ELR (cell line): Measurements from ENCODE around the gene NEK8.
A peak's percentile ranks its signal among the peaks of the same experiment; 100 is the strongest.

Experiments used
- DNase-seq: peaks from one replicate; pipeline ENCODE4 v3.0.0-alpha.2; 2015; ENCODE audit warnings: low read depth

The NEK8 gene

DNA sequence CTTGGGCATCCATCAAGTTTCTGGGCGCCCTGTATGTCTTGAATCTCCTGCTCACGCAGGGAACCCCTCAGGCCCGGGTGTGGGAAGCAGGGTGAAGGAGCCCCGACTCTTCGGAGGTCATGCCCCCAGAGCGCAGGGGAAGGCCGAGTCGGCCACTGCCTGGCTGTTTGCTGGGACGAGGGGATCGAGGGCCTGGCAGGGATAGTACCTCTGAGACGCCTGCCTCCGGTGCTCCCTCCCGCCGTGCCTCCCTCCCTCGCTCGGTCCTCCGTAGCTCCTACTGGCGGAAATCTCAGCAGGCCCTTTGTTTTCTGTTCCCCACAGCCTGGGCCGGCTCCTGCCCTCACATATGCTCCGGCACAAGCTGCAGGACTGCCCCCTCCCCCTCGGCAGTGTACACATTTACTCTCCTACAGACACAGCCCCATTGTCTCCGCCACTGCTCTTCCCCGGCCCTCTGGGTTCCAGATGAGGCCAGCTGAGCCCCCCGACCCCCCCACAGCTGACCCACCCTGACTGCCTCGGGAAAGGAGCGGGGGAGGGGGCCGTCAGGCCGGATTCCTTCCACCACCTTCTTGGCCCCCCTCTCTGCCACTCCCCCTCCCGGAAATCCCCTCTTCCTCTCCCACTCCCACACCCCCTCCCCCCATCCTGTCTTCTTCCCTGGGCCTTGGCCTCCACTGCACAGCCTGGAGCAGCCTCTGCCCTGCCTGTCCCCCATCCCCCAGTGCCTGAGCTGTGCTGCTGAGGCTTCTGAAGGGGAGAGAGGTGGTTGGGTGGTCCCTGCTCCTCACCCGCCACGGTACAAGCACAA, 16.6 kb downstream of the NEK8 start:
- peak; percentile 69 for DNase-seq

GRCh38 chr17:28745786-28746411, 17.3 kb downstream of the NEK8 start:
- DNase-seq: peak; percentile 77

DNA sequence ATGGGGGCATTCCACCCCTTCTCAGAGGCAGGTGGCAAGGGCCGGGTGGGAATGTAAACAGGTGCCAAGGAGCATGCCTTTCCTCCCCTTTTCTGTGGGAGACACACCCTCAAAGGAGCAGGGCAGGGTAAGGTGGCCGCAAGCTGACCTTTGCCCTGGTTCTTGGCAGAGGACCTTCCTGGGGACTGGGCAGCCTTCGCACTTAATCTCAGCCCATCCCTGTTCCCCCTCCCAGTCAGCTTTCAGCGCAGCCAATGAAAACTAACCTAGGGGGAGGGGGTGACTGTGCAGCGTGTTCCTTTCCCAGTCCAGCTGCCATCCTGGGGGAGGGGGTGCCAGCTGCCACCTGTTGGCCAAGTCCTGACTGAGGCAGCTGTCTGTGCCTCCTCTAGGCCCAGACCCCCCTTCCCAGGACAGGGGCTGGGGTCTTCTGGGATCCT, 18.0 kb downstream of the NEK8 start:
- no peak for DNase-seq

- no peak for DNase-seq
Observed at GRCh38 chr17:28747051-28747691, 18.6 kb downstream of the NEK8 start.

DNA sequence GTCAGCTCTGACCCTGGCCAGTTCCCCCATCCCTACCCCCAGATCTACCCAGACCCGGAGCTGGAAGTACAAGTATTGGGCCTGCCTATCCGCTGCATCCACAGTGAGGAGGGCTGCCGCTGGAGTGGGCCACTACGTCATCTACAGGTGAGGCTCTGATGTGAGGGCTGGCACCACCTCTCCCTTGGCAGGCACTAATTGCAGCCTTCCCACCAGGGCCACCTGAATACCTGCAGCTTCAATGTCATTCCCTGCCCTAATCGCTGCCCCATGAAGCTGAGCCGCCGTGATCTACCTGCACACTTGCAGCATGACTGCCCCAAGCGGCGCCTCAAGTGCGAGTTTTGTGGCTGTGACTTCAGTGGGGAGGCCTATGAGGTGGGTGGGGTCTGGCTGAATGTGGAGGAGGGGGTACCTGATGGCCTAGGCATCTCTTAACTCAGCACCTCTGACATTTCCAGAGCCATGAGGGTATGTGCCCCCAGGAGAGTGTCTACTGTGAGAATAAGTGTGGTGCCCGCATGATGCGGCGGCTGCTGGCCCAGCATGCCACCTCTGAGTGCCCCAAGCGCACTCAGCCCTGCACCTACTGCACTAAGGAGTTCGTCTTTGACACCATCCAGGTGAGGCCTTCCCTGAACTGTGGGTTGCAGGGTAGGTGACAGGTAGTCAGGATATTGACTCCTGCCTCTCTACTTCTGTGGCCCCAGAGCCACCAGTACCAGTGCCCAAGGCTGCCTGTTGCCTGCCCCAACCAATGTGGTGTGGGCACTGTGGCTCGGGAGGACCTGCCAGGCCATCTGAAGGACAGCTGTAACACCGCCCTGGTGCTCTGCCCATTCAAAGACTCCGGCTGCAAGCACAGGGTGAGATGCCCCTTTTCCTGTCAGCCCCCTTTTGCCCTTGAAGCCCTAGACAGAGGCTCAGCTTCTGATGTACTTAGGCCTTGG, 19.5 kb downstream of the NEK8 start:
- no peak for DNase-seq

DNA sequence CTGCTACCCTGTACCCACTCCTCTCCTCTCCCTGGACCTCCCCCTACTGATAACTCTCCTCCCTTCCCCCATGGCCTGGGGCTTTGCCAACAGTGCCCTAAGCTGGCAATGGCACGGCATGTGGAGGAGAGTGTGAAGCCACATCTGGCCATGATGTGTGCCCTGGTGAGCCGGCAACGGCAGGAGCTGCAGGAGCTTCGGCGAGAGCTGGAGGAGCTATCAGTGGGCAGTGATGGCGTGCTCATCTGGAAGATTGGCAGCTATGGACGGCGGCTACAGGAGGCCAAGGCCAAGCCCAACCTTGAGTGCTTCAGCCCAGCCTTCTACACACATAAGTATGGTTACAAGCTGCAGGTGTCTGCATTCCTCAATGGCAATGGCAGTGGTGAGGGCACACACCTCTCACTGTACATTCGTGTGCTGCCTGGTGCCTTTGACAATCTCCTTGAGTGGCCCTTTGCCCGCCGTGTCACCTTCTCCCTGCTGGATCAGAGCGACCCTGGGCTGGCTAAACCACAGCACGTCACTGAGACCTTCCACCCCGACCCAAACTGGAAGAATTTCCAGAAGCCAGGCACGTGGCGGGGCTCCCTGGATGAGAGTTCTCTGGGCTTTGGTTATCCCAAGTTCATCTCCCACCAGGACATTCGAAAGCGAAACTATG, 20.4 kb downstream of the NEK8 start:
- DNase-seq: no peak

GRCh38 chr17:28749516-28750177, 21.1 kb downstream of the NEK8 start:
- DNase-seq: no peak

DNA sequence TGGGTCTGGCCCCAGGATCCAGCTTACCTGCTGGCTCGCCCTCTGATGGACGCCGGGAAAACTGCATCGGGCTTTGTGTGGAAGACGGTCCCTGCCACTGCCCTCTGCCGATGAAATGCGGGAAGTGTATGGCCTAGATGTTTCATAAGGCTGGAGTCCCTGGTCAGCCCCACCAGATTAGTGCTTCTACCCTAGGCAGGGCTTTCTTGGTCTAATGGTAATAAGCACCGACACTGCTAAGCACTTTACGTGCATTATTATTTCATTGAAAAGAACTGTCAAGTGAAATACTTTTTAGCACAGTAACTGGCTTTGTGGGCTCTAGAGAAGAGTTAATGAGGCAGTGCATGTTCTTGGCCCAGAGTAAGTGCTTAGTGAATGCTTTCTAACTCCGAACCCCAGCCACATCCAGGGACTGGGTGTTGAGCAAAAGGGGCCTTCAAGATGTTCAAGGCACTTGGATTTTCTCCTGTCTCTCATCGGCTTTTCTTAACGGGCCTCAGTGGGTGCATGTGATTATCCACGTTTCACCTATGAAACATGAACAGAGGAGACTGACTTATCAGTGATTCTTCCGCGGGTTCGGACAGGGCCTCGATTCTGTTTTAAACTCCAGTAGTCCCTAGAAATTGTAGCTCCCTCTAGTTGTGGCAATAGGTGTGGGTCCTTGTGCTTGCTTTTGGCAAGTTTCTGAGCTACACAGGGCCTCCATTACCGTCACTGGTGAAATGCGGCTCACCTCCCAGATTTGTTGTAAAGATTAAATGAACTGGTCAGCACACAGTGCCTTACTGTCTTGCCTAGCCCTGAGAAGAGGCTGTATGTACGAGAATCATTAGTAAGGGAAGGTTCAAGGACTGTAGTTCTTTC, 21.8 kb downstream of the NEK8 start:
- peak; percentile 94 for DNase-seq

- DNase-seq: no peak
Observed at GRCh38 chr17:28751600-28752366, 23.2 kb downstream of the NEK8 start.

DNA sequence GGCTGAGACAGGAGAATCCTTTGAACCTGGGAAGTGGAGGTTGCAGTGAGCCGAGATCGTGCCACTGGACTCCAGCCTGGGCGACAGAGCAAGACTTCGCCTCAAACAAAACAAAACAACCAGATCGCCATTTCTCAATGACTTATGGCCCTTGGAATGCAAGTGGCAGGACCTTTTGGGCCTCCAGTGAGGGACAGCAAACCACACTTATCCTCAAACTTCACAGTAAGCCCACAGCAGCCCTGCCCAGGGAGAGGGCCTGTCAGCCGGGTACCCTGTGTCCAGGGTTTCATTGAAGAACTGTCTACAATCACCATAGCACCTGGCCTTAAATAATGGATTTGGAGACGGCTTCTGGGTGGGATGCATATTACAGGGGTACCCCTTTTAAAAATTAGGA, 26.9 kb downstream of the NEK8 start:
- peak; percentile 36 for DNase-seq

DNA sequence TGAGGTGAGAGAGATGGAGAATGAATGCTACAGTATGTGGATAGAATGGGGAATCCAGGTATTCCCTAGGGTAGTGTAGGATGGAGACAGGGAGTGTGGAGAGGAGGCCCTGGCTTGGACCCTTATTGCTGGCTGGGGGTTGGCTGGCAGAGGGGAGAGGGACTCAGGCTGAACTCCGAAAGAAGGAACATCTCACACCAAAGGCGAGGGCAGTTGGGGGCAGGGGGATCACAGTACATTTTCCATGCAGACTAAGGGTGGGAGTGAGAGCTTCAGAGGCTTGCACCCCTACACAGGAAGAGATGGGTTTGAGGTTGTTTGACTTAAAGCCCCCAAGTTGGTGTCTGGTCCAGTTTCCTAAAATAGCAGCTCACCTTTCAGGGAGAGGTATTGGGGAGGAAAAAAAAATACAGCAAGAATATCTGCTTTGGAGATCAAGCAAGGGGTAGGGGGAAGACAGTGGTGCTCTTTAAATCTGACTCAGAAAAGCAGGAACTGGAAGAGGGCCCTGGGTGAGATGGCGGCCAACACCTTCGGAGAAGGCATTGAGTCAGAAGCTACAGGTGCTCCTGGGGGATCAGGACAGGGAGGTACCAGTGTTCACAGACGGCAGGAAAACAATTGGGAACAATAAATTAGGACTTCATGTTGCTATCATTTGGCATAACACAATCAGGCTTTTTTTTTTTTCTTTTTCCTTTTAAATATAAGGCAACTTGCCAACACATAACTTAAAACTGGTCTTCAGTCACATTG, 27.6 kb downstream of the NEK8 start:
- no peak for DNase-seq

DNA sequence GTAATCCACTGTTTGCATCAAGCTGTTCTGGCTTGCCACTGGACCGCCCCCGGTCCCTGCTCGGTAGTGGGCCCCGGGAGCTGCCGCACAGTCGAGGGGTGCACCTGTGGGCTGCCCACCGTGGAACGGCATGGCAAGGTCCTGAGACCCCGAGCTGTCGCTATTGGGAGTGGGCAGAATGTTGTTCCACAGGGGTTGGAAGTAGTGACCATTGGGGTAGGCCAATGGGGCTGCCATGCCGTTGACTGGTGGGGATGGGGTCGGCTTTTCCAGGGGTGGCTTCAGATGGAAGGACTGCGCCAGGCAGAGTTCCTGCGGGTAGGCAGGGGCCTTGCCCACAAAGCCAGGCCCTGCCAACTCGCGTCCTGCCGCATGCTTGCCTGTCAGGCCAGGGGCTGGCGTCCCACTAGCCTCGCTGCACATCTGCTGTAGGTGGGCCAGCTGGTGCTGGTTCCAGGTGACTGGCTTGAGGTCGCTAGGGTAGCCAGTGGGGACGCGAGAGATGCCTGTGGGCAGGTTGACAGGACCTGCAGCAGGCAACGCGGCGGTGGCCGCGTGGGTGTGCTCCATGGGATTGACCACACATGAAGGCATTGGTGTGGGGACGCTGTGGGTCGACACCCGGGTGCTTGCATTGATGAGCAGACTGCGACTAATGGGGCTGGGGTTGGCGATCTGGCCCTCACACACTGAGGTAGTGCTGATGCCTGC, 30.0 kb downstream of the NEK8 start:
- no peak for DNase-seq

GRCh38 chr17:28759256-28759865, 30.8 kb downstream of the NEK8 start:
- DNase-seq: no peak

DNA sequence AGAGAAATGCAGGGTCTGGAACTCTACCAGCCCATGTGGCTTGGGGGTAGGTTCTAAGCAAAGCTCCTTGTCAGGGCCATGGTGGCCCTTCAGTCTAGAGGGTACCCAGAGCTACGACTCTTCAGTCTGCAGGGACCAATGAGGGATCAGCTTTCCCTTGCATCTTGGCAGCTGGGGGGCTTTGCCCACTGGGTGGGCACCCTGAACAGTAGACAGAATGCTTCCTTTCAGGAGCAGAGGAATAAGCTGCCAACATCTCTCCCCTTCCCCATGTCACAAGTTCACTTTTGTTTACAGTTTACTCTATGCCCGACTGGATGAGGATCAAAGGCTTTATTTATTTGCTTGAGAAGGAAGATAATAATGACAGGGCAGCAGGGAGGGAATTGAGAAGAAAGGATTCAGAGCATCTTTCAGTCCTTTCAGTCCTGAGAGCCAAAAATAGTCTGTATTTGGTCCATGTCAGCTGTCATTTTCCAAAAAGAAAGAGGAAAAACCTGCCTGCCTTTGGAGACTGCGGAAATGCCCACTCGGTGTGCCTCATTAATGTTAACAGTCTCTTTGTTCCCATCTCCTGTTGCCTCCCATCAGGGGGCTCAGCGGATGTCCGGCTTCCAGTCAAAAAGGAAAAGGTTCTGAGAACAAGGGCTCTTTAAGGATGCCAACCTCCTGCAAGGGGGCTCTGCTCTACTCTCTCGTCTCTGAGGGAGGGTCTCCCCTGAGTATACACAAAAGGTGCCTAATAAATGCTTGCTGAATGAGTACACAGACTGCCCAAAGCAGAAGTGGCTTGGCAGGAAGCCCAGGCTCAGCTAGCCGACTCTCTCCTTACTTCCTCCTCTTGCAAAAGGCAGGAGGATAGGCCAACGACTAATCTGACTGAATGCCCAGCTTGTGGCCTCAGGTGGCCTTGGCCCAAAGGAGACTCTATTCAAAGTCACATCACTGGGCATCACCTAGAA, 32.3 kb downstream of the NEK8 start:
- DNase-seq: peak; percentile 53

DNA sequence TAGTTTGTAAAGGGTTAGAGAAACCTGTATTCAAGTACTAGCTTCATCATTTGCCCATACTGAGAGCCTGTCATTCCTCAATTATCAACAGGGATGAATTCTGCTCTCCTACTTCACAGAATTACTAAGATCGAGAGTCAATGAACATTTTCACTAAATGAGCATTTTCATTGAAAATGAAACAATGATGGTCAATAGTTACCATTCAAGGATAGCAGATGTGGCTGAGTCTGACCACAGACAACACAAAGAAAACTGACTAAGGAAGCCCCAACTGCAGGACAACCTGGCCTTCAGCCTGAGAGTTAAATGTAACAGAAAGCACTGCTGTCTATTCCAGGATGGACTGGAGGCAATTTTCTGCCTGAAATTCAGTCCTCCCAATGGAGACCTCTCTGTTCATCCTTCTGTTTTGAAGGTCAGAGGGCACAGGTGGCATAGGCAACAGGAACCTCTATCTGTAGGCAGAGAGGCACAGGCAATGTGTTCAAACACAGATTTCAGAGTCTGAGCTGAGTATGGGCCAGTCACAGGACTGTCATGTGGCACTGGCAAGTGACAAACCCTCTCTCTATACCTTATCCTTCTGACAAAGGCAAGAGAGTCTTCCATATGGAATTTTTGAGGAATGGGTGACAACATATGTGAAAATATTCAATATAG, 34.7 kb downstream of the NEK8 start:
- DNase-seq: no peak
